Stimulated activated CD8-positive, alpha-beta memory T cell treated with anti-CD3 and anti-CD28 coated beads, Interleukin-4, amount 100 ng/mL, for 24 hours (primary cell): Measurements from ENCODE around the gene PPP1R2.
"Not testable (repeated sequence)": the region's sequence is repeated elsewhere in the genome, so short reads cannot be mapped to it uniquely, and the experiment has no call there.

Experiments
- DNase-seq: peaks from one replicate; pipeline ENCODE4 v3.0.0-alpha.2; 2020; ENCODE audit warnings: low read depth

The PPP1R2 gene

GRCh38 chr3:195542698-195543499 lies at the start of gene PPP1R2:
PPP1R2 (minus strand) TSS chr3:195543325; CDS start chr3:195543025, 300 bp downstream.
- peak; percentile 83 for DNase-seq

GRCh38 chr3:195591852-195592251 lies 48.7 kb upstream of the PPP1R2 start:
- no peak for DNase-seq

GRCh38 chr3:195591220-195591619 lies 48.1 kb upstream of the PPP1R2 start:
- DNase-seq, result no peak

- DNase-seq, result not testable (repeated sequence)
These were observed 47.3 kb upstream of the PPP1R2 start for GRCh38 chr3:195590381-195590780.

- not testable (repeated sequence) for DNase-seq
These were observed 46.7 kb upstream of the PPP1R2 start for GRCh38 chr3:195589796-195590195.

GRCh38 chr3:195587824-195588223 lies 44.7 kb upstream of the PPP1R2 start:
- no peak for DNase-seq

- no peak for DNase-seq
These were observed 44.3 kb upstream of the PPP1R2 start for GRCh38 chr3:195587406-195587805.

DNA sequence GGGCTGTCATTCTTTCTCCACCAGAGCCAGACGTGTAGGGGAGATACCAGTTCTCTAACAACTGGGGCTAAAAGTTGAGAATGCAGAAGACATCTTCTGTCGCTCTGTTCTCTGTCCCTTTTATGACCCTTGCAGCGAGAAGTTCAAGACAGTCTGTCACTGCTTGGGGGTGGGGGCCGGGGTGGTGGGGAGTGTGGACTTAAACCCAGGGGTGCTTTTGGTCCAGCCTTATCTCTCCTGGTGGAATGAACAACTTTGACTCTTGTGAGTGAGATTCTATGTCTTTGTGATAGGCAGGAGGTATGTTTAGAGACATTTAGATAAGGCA lies 41.4 kb upstream of the PPP1R2 start:
- DNase-seq, result no peak

DNA sequence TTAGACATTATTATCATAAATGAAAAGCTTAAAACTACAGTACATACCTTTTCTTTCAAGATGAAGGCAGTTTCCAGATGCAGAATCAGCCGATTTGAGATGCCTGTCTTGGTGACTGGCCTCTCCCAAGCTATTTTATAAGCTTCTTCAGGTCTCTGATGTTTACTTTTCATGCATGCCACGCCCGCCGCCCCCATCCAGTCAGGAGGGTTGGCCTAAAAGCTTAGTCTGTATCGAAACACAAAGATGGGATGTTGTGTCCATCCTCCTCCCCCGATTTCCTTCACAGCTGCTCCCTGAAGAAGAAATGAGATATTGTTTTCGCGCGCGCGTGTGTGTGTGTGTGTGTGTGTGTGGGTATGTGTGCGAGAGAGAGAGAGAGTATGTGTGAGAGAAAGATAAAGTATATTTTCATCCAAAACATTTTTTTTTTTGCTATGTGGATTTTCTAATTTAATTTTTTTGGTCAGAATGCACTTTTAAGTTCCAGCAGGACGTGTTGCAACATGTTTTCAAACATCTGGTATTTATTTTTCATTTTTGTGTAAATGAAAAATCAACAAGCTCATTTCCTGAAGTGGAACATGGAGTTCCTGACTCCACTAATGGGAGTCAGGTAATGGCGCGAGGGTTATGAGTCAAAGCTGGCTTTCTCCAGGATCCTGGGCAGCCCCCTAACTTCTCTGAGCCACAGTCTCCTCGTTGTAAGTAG lies 40.9 kb upstream of the PPP1R2 start, which contains the start of gene APOD:
Gene APOD (minus strand): TSS at position 110 of the 712 bp plus-strand sequence. CDS start 4,479 bp downstream, outside the sequence.
- DNase-seq, result no peak

DNA sequence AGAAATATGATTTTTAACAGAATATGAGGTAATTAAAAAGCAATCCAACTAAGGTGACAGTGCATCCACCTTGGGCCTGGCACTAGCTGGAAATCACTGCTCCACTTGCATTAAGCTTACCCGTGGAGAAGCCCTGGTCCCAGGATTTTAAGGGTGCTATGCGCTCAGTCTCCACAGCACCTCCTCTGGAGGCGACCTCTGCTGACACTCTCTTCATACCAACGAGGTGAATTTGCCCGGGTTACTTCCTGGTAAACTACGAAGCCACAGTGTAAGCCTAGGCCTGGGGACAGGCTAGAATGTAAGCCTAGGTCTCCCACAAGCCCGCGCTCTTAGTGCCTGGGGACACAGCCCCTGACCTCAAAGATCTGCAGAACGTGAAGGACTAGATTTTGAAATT lies 39.8 kb upstream of the PPP1R2 start:
- no peak for DNase-seq

- DNase-seq, result no peak
These were observed 37.8 kb upstream of the PPP1R2 start for GRCh38 chr3:195580744-195581443.

DNA sequence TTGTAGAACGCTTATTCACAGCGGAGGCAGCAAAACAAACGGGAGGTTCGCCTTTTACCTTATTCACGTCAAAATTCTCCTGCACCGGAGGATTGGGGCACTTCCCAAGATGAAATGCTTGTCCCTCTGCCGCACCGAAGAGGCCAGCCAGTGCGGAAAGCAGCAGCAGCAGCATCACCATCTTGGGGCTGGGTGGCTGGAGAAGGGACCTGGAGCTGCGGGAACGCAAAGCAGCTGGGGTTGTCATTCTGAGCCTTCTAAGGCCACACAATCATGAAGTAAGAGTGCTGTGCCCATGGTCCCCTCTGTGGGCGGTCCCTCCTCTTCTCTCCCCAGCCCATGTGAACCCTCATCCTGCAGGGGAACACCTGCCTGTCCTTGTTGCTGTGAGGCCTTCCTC lies 36.2 kb upstream of the PPP1R2 start:
- DNase-seq, result no peak

DNA sequence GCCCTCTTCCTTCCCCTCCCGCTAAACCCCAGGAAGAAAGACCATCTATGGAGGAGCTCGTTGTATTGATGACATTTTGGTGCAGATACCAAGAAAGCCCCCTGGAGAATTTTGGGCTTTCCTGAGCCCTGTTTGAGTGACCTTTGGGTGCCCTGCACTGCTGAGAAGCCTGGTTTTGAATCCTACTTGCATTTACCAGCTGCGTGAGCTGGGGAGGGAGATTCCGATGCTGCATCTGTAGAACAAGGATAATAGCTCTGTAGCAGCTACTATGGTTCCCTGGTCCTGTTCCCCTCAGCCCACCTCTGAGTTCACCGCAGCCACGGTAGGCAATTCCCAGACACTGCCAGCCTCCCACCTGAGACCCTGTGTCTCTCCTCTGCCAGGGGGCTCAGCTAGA lies 35.4 kb upstream of the PPP1R2 start:
- no peak for DNase-seq

DNA sequence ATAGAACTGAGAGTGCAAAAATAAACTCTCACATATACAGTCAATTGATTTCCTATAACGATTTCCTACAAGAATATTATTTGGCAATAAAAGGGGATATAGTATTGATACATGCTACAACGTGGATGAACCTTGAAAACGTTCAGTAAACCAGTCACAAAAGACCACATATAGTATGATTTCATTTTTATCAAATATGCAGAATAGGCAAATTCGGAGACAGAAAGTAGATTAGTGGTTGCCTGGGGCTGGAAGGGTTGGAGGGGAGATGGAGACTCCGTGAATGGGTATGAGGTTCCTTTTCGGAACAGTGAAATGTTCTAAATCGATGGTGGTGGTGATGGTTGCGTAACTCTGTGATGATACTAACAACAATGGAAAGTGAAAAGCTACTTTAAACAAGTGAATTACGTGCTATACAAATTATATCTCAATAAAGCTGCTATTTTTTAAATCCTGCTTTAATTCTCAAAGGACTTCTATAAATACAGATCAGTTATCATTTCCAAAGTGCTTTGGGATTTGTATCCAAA lies 34.6 kb upstream of the PPP1R2 start:
- no peak for DNase-seq

- DNase-seq, result no peak
These were observed 31.6 kb upstream of the PPP1R2 start for GRCh38 chr3:195574497-195575304.

DNA sequence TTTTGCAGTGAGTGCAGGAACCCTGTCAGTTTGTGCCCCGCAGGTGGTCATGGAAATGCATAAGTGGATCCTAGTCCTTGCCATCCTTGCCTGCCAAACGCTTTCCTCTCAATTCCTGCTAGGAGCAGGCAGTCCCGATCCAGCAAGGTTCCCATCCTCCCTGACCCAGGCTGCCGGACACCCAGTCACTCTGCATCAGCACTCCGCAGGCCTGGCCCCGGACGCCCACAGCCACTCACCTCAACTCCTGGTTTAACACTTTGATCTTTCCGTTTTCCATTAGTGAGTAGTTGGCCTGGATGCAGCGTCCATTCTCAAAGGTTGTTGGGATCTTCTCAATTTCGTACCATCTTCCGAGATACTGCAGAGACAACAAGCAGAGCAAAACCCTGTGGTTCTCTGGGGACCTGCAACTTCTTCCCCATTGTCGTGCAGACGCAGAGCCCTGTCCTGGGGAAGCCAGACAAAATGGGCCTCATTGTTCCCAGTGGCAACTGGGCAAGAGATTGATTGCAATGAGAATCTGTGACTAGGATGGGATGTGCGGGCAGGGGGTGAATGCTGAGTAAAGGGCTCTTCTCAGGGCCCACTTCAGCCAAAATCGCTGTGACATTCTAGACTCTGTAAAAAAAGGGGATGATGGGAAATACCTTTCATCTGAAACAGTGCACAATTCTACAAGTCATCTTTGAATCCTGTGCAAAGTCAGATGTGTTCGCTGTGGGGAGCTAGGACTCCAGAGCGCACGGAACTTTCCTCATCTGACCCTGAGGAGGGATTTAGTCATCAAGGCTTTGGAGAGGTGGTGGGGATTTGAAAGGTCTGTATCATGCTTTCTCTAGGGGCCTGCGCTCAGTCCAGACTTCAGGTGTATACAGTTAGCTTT lies 30.7 kb upstream of the PPP1R2 start:
- DNase-seq, result no peak

DNA sequence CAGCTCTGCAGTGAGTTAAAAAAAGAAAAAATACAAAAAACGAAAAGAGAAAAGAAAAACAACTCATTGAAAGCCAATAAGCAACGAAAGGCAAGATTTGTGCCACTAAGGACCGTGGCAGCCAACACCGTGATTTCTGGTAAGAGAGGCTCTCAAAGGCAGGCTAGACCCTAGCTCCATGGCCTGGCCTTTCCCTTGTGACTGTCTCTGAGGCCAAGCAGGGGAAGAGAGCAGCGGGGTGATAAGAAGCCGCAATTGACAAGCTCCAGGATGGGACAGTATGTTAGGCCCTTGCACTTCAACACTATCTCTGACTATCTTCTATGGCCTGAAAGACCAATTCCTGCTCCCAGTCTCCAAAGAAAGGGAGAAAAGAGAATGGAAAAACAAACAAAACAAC lies 28.2 kb upstream of the PPP1R2 start:
- DNase-seq, result no peak

DNA sequence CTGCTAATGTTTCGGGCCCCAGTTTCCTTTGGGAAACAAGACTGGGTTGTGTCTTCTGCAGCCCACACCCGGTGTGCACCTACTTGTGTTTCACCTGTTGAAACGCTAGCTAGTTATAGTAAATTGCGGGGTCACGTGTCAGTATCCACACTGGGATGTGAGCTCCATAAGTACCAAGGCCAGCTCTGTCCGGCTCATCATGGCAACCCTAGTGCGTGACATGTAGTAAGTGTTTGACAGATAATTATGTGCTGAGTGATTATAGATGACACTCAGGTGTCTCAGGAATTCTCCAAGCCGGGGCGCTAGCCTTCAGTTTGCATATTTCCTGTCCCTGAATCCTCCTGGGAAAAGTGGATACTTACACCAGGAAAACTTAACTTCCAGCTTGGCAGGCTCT lies 27.8 kb upstream of the PPP1R2 start:
- no peak for DNase-seq

DNA sequence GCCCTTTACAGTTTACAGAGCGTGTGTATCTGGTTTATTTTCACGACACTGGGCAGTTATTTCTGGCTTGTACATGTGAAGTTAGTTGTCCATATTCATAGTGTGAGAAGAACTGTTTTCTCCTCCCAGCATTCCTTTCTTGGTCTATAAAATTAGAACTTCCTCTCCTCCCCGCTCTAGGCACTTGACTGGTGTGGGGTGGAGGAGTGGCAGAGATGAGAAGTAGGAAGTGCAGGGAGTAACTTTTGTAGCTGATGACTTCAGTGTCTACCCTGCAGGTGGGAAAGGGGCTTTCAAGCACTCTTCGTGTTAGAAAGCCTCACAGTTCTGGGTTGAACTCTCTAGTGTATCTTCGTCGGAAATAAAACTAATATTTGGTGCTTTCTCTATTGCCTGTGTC lies 27.2 kb upstream of the PPP1R2 start:
- DNase-seq, result no peak

DNA sequence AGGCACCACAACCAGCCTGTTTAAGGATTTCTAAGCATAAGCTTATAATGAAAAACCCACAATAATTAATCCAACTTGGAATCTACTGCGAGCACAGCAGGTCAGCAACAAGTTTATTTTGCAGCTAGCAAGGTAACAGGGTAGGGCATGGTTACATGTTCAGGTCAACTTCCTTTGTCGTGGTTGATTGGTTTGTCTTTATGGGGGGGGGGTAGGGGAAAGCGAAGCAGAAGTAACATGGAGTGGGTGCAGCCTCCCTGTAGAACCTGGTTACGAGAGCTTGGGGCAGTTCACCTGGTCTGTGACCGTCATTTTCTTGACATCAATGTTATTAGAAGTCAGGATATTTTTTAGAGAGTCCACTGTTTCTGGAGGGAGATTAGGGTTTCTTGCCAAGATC lies 25.5 kb upstream of the PPP1R2 start:
- no peak for DNase-seq

DNA sequence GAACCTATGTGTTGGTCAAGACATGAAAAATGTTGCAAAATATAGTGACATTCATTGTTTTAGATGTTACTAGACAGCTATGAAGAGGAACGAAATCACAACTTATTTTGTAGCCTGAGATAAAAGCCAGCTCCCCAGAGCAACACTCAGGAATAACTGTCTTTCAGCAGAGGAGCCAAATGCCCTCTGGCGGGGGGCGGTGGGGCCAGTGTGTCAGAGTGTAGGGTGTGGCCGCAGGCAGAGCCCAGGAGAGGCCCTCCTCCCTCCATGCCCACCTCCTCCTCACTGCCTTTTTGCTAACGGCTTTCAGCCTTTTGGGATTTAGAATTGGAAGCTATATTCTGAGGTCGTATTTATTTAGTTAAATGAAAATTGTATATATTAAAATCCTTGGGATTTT lies 23.7 kb upstream of the PPP1R2 start:
- DNase-seq, result no peak
